OCI-LY7 (cell line): Measurements from ENCODE around the gene CIAO2B. TPM values are rescaled to one million over a fixed set of nuclear protein-coding genes. Genes with fewer than 3 reads are reported as not detected.

Source experiments
- BruUV-seq: library from RNA; stranded (reverse); fragments of 400-500 nt; replicated peaks from 2 replicates; lab custom pipeline; 2021; lab: Mats Ljungman, UMichigan
- CTCF ChIA-PET: fragments of 300-600 bp; sonication (Branson Sonifier 250); formaldehyde crosslinking; loops from one replicate; lab custom pipeline; 2022; ENCODE audit warnings: antibody characterized with exemption; ENCODE audit not compliant: unreplicated experiment; lab: Charles Lee
- POLR2A ChIA-PET: fragments of 300-600 bp; sonication (Branson Sonifier 250); formaldehyde crosslinking; loops from one replicate; lab custom pipeline; 2022; ENCODE audit warnings: antibody characterized with exemption; lab: Charles Lee
- DNase-seq: peaks from one replicate; pipeline ENCODE4 v3.0.0-alpha.2; 2015; ENCODE audit warnings: low spot score
- H2AFZ ChIP-seq: fragments of 200-600 bp; sonication (generic), shearing (Covaris generic); 2 replicates; pipeline ENCODE4 v1.6.1; 2014; ENCODE audit warnings: mild to moderate bottlenecking, antibody characterized with exemption, low read length, moderate library complexity
- H3K27ac ChIP-seq: fragments of 200-600 bp; sonication (generic); 2 replicates; pipeline ENCODE4 v1.5.1; 2014; ENCODE audit warnings: mixed run types, low read depth, mild to moderate bottlenecking, moderate library complexity, low read length, inconsistent platforms; ENCODE audit not compliant: poor library complexity, severe bottlenecking
- H3K36me3 ChIP-seq: fragments of 200-600 bp; sonication (generic); 2 replicates; pipeline ENCODE4 v1.6.1; 2014; ENCODE audit warnings: mild to moderate bottlenecking, antibody characterized with exemption, low read length, moderate library complexity, mixed read lengths; ENCODE audit not compliant: insufficient read depth
- H3K4me1 ChIP-seq: fragments of 200-600 bp; sonication (generic); 2 replicates; pipeline ENCODE4 v1.5.1; 2014; ENCODE audit warnings: mild to moderate bottlenecking, low read length; ENCODE audit not compliant: insufficient read depth, poor library complexity, severe bottlenecking
- H3K4me2 ChIP-seq: fragments of 200-600 bp; sonication (generic); 2 replicates; pipeline ENCODE4 v1.6.1; 2014; ENCODE audit warnings: mild to moderate bottlenecking, low read length
- H3K4me3 ChIP-seq: fragments of 200-600 bp; sonication (generic); 2 replicates; pipeline ENCODE4 v1.5.1; 2014; ENCODE audit warnings: mild to moderate bottlenecking, low read depth, low read length; ENCODE audit not compliant: poor library complexity, severe bottlenecking
- H3K79me2 ChIP-seq: fragments of 200-600 bp; sonication (generic); 2 replicates; pipeline ENCODE4 v1.6.1; 2016; ENCODE audit warnings: low read depth, mild to moderate bottlenecking, low read length, moderate library complexity, mixed read lengths; ENCODE audit not compliant: insufficient read depth
- H3K9me2 ChIP-seq: fragments of 200-600 bp; sonication (generic); 2 replicates; pipeline ENCODE4 v1.6.1; 2016; ENCODE audit warnings: mild to moderate bottlenecking, low read length, mixed read lengths; ENCODE audit not compliant: insufficient read depth
- H3K9me3 ChIP-seq: fragments of 200-600 bp; sonication (generic); 2 replicates; pipeline ENCODE4 v1.6.1; 2014; ENCODE audit warnings: mild to moderate bottlenecking, mixed run types, low read length, mixed read lengths
- H4K20me1 ChIP-seq: fragments of 200-600 bp; sonication (generic); 2 replicates; pipeline ENCODE4 v1.6.1; 2014; ENCODE audit warnings: mild to moderate bottlenecking, antibody characterized with exemption, low read length, moderate library complexity, mixed read lengths; ENCODE audit not compliant: insufficient read depth
- CTCF ChIP-seq: fragments of 200-600 bp; sonication (generic); conservative IDR thresholded peaks from 2 replicates; pipeline ENCODE4 v1.5.1; 2014; ENCODE audit warnings: mild to moderate bottlenecking, antibody characterized with exemption, low read length, moderate library complexity, mixed read lengths
- EZH2phosphoT487 ChIP-seq: fragments of 200-600 bp; sonication (generic); IDR thresholded peaks from 2 replicates; pipeline ENCODE4 v1.6.1; 2018; ENCODE audit warnings: low read depth, borderline replicate concordance, mild to moderate bottlenecking, mixed run types, antibody characterized with exemption, low read length, moderate library complexity, mixed read lengths
- intact Hi-C: fragments of 100-400 bp; cut with micrococcal nuclease; formaldehyde crosslinking; loops from one replicate; pipeline ENCODE4 v1.10.0; 2022; ENCODE audit not compliant: unreplicated experiment
- total RNA-seq, 2 experiments: library from RNA; depleted of rRNA in 1 of 2; stranded (reverse); fragments of >200 nt in 1 of 2; shearing (Covaris generic) in 1 of 2; gene quantifications; 2 replicates each; pipeline ENCODE4 v1.2.3, GENCODE V29; 2014 to 2022

The CIAO2B gene
- total RNA-seq, 2 experiments from 2014 or later, result 76.4 to 133 TPM

- no peaks in the 10 kb centered on the region for H4K20me1 ChIP-seq
- no peaks in the 10 kb centered on the region for H3K9me2 ChIP-seq
- no peak overlapping the region for H3K4me2 ChIP-seq
- POLR2A ChIA-PET, result no interaction called here
- DNase-seq, result no peak
- CTCF ChIA-PET, result interaction anchor here (0.6 kb wide), 1 partner anchor 223 kb away, joined by 7 read pairs; no protein-coding TSS in a partner anchor
- no peaks in the 10 kb centered on the region for H3K79me2 ChIP-seq
- intact Hi-C loops, result no loop called here
- H3K9me3 ChIP-seq, result no peaks in the 10 kb centered on the region
- H3K27ac ChIP-seq, result no peak overlapping the region
- no peak overlapping the region for H3K4me3 ChIP-seq
- no peak overlapping the region for H2AFZ ChIP-seq
- H3K36me3 ChIP-seq, result no peaks in the 10 kb centered on the region
- no peak for TF ChIP-seq EZH2phosphoT487
- TF ChIP-seq CTCF, result no peak
- BruUV-seq, result no TSS peak
- H3K4me1 ChIP-seq, result no peaks in the 10 kb centered on the region
Observed at GRCh38 chr16:66973716-66974115, 39.5 kb upstream of the CIAO2B start.

GRCh38 chr16:66972983-66973382 lies 38.8 kb upstream of the CIAO2B start:
- Histone ChIP-seq H3K36me3 (no peaks in the 10 kb centered on the region), H4K20me1 (no peaks in the 10 kb centered on the region), H3K4me2 (no peak overlapping the region), H3K9me2 (no peaks in the 10 kb centered on the region), H3K9me3 (no peaks in the 10 kb centered on the region), H3K27ac (no peak overlapping the region), H2AFZ (no peak overlapping the region), H3K79me2 (no peaks in the 10 kb centered on the region), H3K4me3 (no peak overlapping the region), H3K4me1 (no peaks in the 10 kb centered on the region)
- no peak for DNase-seq
- intact Hi-C loops, result no loop called here
- POLR2A ChIA-PET, result no interaction called here
- no peak for TF ChIP-seq EZH2phosphoT487
- no peak for TF ChIP-seq CTCF
- CTCF ChIA-PET, result no interaction called here
- no TSS peak for BruUV-seq

GRCh38 chr16:66970775-66971720 lies 36.8 kb upstream of the CIAO2B start:
- DNase-seq, result no peak
- Histone ChIP-seq H4K20me1 (no peaks in the 10 kb centered on the region), H3K4me2 (no peak overlapping the region), H2AFZ (no peak overlapping the region), H3K36me3 (no peaks in the 10 kb centered on the region), H3K4me1 (no peaks in the 10 kb centered on the region), H3K79me2 (no peaks in the 10 kb centered on the region), H3K9me3 (no peaks in the 10 kb centered on the region), H3K9me2 (no peaks in the 10 kb centered on the region), H3K27ac (no peak overlapping the region), H3K4me3 (no peak overlapping the region)
- ChIA-PET POLR2A (interaction anchor here (0.6 kb wide), 1 partner anchor 183 kb away, joined by 6 read pairs; no protein-coding TSS in a partner anchor), CTCF (no interaction called here)
- TF ChIP-seq EZH2phosphoT487 (no peak), CTCF (no peak)
- BruUV-seq, result no TSS peak
- intact Hi-C loops, result no loop called here
